ENCODE measurements around the gene SPTB.

GRCh38 chr14:64825006-64825405 lies 54.7 kb downstream of the SPTB start:
- TF ChIP-seq POLR2A (IDR thresholded peaks at IDR 0.05; ENCODE audit: low read length) (no peak), GATA1 (IDR thresholded peaks at IDR 0.05; ENCODE audit: low read depth, low read length) (no peak)
